GM21529 (cell line): ENCODE data around the gene ABCB9.
"Not testable (repeated sequence)": the region's sequence is repeated elsewhere in the genome, so short reads cannot be mapped to it uniquely, and the experiment has no call there.

ENCODE experiments used
- ATAC-seq: cut with Tn5 transposase; IDR thresholded peaks from one replicate; pipeline ENCODE4 v1.9.1; 2021; ENCODE audit not compliant: unreplicated experiment

Gene ABCB9

GRCh38 chr12:122965851-122966742 lies at the start of gene ABCB9:
TSS of gene ABCB9 (minus strand) at chr12:122966463. CDS start at chr12:122960235, 6,228 bp downstream.
- ATAC-seq: peak; percentile 79

- not testable (repeated sequence) for ATAC-seq
Observed at GRCh38 chr12:123014473-123014872, 48.2 kb upstream of the ABCB9 start.

- ATAC-seq: no peak
Observed at GRCh38 chr12:123013185-123014095, 47.2 kb upstream of the ABCB9 start.

GRCh38 chr12:123011701-123012100 lies 45.4 kb upstream of the ABCB9 start:
- ATAC-seq: no peak

GRCh38 chr12:123010681-123011080 lies 44.4 kb upstream of the ABCB9 start:
- ATAC-seq: no peak

- ATAC-seq: no peak
Observed at GRCh38 chr12:123010110-123010509, 43.8 kb upstream of the ABCB9 start.

GRCh38 chr12:123006977-123007376 lies 40.7 kb upstream of the ABCB9 start:
- no peak for ATAC-seq

GRCh38 chr12:123005081-123005626 lies 38.9 kb upstream of the ABCB9 start:
- no peak for ATAC-seq

GRCh38 chr12:123004287-123004686 lies 38.0 kb upstream of the ABCB9 start:
- ATAC-seq: no peak

- ATAC-seq: no peak
Observed at GRCh38 chr12:123003257-123003656, 37.0 kb upstream of the ABCB9 start.

GRCh38 chr12:123001464-123001863 lies 35.2 kb upstream of the ABCB9 start:
- no peak for ATAC-seq

GRCh38 chr12:123000578-123000977 lies 34.3 kb upstream of the ABCB9 start:
- ATAC-seq: no peak

- ATAC-seq: no peak
Observed at GRCh38 chr12:122999986-123000420, 33.7 kb upstream of the ABCB9 start.

GRCh38 chr12:122999196-122999946 lies 33.1 kb upstream of the ABCB9 start:
- no peak for ATAC-seq

GRCh38 chr12:122998316-122998715 lies 32.1 kb upstream of the ABCB9 start:
- no peak for ATAC-seq

GRCh38 chr12:122997343-122998250 lies 31.3 kb upstream of the ABCB9 start:
- ATAC-seq: no peak

GRCh38 chr12:122996621-122997342 lies 30.5 kb upstream of the ABCB9 start:
- ATAC-seq: no peak

- no peak for ATAC-seq
Observed at GRCh38 chr12:122996188-122996601, 29.9 kb upstream of the ABCB9 start.
